Melanocyte of skin (primary cell): Measurements from ENCODE around the gene HDAC11. TPM values are rescaled to one million over a fixed set of nuclear protein-coding genes. Genes with fewer than 3 reads are reported as not detected.

ENCODE experiments used
- small RNA-seq, 2 donors: library from RNA; depleted of rRNA; stranded (forward); fragments of <200 nt; gene quantifications; one replicate each; pipeline ENCODE3, GENCODE V24; 2012
- total RNA-seq, 2 donors: library from RNA; depleted of rRNA; stranded (reverse); fragments of >200 nt; gene quantifications; 2 replicates each; pipeline ENCODE4 v1.2.3, GENCODE V29; 2012

The HDAC11 gene
- total RNA-seq, result 1 to 10 TPM; 8.3 TPM

GRCh38 chr3:13479582-13480339 is at the start of gene HDAC11:
Gene HDAC11, plus strand, starts transcription at chr3:13480306. Its CDS starts 42 bp downstream, at chr3:13480348.

GRCh38 chr3:13548696-13549622 is 68.9 kb downstream of the HDAC11 start, which contains the start of gene FBLN2:
Gene FBLN2, plus strand, starts transcription at chr3:13549125. Its CDS starts 21,231 bp downstream, at chr3:13570356.

Small RNA genes lying within 50 kb of the gene (small RNA-seq; reads per million reads assigned to genes)
- gene AC027124.2, result 0 reads per million in 2 donors

Other genes with a start within 250 kb of the HDAC11 start
- 1 to 10 TPM; 1.7 to 2.4 TPM for gene NUP210, start 60.0 kb upstream of the HDAC11 start, total RNA-seq
- gene FBLN2, start 68.8 kb downstream of the HDAC11 start, total RNA-seq, result under 1 TPM; 0.34 to 0.67 TPM